ENCODE measurements around the gene CSTPP1.

DNA sequence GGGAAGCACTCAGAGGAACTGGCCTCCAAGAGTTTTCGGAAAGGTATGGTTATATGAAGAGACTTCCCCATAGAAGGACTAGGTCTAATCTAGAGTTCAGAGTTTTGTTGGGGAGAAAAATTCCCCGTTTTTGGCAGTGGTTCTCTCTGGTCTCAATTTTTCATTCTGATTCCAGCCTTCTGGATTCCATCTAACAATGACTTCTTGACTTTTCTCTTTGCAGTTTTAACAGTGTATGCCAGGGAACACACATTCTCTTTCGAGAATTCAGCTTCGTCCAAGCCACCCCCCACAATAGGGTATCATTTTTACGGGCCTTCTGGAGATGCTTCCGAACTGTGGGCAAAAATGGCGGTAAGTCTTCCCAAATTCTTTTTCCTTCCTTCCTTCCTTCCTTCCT, 115.6 kb downstream of the CSTPP1 start:
- TF ChIP-seq, protein P1, sequence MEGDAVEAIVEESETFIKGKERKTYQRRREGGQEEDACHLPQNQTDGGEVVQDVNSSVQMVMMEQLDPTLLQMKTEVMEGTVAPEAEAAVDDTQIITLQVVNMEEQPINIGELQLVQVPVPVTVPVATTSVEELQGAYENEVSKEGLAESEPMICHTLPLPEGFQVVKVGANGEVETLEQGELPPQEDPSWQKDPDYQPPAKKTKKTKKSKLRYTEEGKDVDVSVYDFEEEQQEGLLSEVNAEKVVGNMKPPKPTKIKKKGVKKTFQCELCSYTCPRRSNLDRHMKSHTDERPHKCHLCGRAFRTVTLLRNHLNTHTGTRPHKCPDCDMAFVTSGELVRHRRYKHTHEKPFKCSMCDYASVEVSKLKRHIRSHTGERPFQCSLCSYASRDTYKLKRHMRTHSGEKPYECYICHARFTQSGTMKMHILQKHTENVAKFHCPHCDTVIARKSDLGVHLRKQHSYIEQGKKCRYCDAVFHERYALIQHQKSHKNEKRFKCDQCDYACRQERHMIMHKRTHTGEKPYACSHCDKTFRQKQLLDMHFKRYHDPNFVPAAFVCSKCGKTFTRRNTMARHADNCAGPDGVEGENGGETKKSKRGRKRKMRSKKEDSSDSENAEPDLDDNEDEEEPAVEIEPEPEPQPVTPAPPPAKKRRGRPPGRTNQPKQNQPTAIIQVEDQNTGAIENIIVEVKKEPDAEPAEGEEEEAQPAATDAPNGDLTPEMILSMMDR (IDR thresholded peaks at IDR 0.05; ENCODE audit: insufficient read depth, low read length) = no peak
- TF ChIP-seq POLR2AphosphoS5 (IDR thresholded peaks at IDR 0.05; ENCODE audit: low read depth) = no peak
- TF ChIP-seq, protein P2, sequence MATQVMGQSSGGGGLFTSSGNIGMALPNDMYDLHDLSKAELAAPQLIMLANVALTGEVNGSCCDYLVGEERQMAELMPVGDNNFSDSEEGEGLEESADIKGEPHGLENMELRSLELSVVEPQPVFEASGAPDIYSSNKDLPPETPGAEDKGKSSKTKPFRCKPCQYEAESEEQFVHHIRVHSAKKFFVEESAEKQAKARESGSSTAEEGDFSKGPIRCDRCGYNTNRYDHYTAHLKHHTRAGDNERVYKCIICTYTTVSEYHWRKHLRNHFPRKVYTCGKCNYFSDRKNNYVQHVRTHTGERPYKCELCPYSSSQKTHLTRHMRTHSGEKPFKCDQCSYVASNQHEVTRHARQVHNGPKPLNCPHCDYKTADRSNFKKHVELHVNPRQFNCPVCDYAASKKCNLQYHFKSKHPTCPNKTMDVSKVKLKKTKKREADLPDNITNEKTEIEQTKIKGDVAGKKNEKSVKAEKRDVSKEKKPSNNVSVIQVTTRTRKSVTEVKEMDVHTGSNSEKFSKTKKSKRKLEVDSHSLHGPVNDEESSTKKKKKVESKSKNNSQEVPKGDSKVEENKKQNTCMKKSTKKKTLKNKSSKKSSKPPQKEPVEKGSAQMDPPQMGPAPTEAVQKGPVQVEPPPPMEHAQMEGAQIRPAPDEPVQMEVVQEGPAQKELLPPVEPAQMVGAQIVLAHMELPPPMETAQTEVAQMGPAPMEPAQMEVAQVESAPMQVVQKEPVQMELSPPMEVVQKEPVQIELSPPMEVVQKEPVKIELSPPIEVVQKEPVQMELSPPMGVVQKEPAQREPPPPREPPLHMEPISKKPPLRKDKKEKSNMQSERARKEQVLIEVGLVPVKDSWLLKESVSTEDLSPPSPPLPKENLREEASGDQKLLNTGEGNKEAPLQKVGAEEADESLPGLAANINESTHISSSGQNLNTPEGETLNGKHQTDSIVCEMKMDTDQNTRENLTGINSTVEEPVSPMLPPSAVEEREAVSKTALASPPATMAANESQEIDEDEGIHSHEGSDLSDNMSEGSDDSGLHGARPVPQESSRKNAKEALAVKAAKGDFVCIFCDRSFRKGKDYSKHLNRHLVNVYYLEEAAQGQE (IDR thresholded peaks at IDR 0.05; ENCODE audit: insufficient replicate concordance, low read depth) = no peak

Measured in HL-60 (cell line).